ENCODE measurements around the gene GMPR. TPM values are rescaled to one million over a fixed set of nuclear protein-coding genes. Genes with fewer than 3 reads are reported as not detected.

GMPR gene
- total and polyA plus RNA-seq, 2 experiments from 2014 or later: 9.4 to 29.6 TPM

- no peak for DNase-seq (ENCODE audit: low read depth in 1 of 2, low spot score in 1 of 2)
- Histone ChIP-seq H3K27me3 (no peaks in the 10 kb centered on the region), H3K4me1 (ENCODE audit: low read depth) (peaks cover 13% of the 10 kb centered on the region), H3K9me3 (ENCODE audit: low read depth) (no peaks in the 10 kb centered on the region), H3K27ac (no peak overlapping the region), H3K36me3 (no peaks in the 10 kb centered on the region), H3K4me3 (no peak overlapping the region)
- TF ChIP-seq, protein P1, sequence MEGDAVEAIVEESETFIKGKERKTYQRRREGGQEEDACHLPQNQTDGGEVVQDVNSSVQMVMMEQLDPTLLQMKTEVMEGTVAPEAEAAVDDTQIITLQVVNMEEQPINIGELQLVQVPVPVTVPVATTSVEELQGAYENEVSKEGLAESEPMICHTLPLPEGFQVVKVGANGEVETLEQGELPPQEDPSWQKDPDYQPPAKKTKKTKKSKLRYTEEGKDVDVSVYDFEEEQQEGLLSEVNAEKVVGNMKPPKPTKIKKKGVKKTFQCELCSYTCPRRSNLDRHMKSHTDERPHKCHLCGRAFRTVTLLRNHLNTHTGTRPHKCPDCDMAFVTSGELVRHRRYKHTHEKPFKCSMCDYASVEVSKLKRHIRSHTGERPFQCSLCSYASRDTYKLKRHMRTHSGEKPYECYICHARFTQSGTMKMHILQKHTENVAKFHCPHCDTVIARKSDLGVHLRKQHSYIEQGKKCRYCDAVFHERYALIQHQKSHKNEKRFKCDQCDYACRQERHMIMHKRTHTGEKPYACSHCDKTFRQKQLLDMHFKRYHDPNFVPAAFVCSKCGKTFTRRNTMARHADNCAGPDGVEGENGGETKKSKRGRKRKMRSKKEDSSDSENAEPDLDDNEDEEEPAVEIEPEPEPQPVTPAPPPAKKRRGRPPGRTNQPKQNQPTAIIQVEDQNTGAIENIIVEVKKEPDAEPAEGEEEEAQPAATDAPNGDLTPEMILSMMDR (IDR thresholded peaks at IDR 0.05; ENCODE audit: low read depth, low read length): no peak
Measured at GRCh38 chr6:16230953-16231352, 7.4 kb upstream of the GMPR start.

DNA sequence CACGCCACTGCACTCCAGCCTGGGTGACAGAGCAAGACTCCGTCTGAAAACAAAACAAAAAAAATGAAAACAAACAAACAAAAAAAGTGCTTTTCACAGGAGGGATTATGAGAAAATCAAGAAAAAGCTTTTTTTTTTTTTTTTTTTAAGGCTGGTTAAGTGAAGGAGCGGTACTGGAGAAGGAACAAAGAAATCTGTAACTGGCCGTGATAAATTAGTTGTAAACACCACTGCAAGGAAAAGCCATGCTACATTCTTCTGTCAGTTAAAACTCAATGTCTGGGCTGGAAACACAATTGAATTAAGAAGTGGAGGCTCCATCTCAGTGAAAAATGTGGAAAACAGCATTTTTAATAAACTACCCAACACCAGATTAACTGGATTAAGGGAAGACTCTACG is 6.3 kb upstream of the GMPR start:
- Histone ChIP-seq H3K4me3 (no peak overlapping the region), H3K36me3 (no peaks in the 10 kb centered on the region), H3K4me1 (ENCODE audit: low read depth) (peaks cover 13% of the 10 kb centered on the region), H3K27ac (no peak overlapping the region), H3K27me3 (no peaks in the 10 kb centered on the region), H3K9me3 (ENCODE audit: low read depth) (no peaks in the 10 kb centered on the region)
- TF ChIP-seq, protein P1 (IDR thresholded peaks at IDR 0.05; ENCODE audit: low read depth, low read length): no peak
- no peak for DNase-seq (ENCODE audit: low read depth in 1 of 2, low spot score in 1 of 2)

DNA sequence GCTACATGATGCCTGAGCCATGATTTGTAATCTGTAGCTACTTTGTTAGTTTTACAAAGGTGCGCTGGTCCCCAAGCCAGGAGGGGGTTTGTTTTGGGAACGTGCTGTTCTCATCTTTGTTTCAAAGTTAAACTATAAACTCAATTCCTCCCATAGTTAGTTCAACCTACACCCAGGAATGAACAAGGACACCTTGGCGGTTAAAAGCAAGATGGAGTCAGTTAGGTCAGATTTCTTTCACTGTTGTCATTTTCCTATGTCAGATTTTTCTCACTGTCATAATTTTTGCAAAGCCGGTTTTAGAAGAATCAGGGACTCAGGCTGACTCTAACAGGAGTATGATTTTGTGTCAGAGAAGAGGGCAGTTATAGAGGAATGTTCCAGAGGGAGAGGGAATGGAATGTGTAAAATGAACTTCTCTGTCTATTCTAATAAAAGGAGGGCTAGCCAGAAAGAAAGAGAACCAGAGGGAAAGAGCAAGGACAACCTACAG is 2.3 kb upstream of the GMPR start:
- no peak for DNase-seq (ENCODE audit: low read depth in 1 of 2, low spot score in 1 of 2)
- Histone ChIP-seq H3K27me3 (peaks cover 9% of the 10 kb centered on the region), H3K4me3 (no peak overlapping the region), H3K9me3 (ENCODE audit: low read depth) (no peaks in the 10 kb centered on the region), H3K36me3 (no peaks in the 10 kb centered on the region), H3K4me1 (ENCODE audit: low read depth) (no peaks in the 10 kb centered on the region), H3K27ac (no peak overlapping the region)
- TF ChIP-seq, protein P1 (IDR thresholded peaks at IDR 0.05; ENCODE audit: low read depth, low read length): no peak

DNA sequence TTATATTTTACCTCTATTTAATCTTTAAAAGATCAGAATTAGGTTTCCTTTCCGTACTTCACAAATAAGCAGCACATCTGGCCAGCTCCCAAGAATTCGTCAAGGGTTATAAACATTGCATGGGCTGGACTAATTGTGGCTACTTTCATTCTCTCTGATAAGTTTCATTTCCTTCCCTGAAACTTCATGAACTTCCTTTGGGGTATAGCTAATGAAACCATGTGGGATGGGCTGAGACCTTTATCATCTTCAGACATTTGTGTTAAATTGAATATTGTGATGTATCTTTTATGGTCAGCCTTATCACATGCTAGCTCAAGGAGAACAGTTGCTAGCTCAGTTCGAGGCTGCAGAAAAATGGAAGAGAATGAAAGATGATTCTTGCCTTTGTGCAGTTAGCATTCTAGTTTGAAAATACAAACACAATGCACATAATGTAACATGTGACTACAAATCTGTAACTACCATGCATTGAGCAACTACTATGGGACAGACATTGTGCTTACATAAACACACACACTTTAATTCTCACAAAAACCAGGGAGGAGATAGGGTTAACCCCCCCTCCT is 1.7 kb upstream of the GMPR start:
- H3K9me3 ChIP-seq (ENCODE audit: low read depth): no peaks in the 10 kb centered on the region
- H3K36me3 ChIP-seq: no peaks in the 10 kb centered on the region
- TF ChIP-seq, protein P1 (IDR thresholded peaks at IDR 0.05; ENCODE audit: low read depth, low read length): no peak
- H3K27me3 ChIP-seq: peaks cover 9% of the 10 kb centered on the region
- DNase-seq (ENCODE audit: low read depth in 1 of 2, low spot score in 1 of 2): peak in 1 of 2 donors; percentile 77
- no peak overlapping the region for H3K27ac ChIP-seq
- no peak overlapping the region for H3K4me3 ChIP-seq
- no peaks in the 10 kb centered on the region for H3K4me1 ChIP-seq (ENCODE audit: low read depth)

- Histone ChIP-seq H3K27me3 (peaks cover 9% of the 10 kb centered on the region), H3K36me3 (no peaks in the 10 kb centered on the region), H3K27ac (no peak overlapping the region), H3K9me3 (ENCODE audit: low read depth) (no peaks in the 10 kb centered on the region), H3K4me1 (ENCODE audit: low read depth) (no peaks in the 10 kb centered on the region), H3K4me3 (no peak overlapping the region)
- TF ChIP-seq, protein P1 (IDR thresholded peaks at IDR 0.05; ENCODE audit: low read depth, low read length): no peak
- DNase-seq (ENCODE audit: low read depth in 1 of 2, low spot score in 1 of 2): no peak
Measured at GRCh38 chr6:16237242-16237641, 1.1 kb upstream of the GMPR start.
